Activated CD4-positive, CD25-positive, alpha-beta regulatory T cell (primary cell): ENCODE measurements around the gene HES7.

Experiments
- DNase-seq, 4 experiments: peaks; one replicate each; lab custom pipeline; 2025; lab: John Stamatoyannopoulos, UW

HES7 gene

DNA sequence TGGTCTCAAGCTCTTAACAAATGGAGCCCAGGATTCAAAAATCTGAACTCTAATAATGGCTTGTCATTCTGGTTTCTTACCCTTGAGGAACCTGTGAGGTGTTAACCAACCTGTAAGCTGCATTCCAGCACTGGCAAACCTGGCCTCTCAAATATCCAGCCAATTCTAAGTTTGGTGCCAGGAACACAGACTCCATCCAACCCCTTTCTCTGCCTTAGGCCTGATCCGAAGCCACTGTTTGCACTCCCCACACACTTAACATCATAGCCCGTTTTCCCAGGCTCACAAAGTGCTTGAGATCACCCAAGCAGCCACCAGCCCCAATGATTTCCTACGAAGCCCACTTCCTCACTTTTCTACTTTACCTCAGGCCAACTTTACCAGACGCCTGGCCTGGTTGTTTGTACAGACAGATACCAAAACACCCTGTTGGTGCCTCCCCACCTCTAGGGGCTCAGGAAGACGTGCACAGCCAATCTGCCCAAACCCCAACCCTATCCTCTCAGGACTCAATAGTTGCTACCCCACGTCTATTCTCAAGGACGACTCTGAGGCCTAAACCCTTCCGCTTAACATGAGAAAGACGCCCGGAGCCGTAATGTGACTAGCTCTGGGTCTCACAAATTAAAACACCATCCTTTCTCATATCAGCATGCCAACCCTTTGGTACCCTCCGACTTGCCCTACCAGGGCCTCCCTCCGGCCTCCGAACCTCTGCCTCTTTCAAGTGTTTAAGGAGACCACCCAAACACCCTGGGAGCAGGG is 31.5 kb upstream of the HES7 start:
- DNase-seq: no peak

GRCh38 chr17:8154608-8155155 is 30.8 kb upstream of the HES7 start:
- DNase-seq: no peak

- peak; percentile 64 to 75 (median 68) for DNase-seq
These were observed 30.2 kb upstream of the HES7 start for GRCh38 chr17:8153957-8154607.

DNA sequence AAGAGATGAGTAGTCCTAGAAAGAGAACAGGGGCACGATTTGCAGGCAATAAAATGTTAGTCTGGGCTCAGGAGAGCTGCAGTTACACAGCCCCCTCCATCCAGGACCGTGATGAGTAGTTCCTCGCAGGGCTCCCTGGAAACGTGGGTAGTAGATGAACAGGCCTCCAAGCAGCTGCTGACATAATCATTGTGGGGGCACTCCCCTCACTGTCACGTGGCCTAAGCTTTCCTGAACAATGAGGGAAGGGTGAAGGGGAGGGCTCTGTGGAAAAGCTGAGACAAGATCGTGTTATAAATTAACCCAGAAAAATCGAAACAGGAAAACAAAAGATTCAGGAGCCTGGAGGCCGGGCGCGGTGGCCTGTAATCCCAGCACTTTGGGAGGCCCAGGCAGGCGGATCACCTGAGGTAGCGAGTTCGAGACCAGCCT is 29.6 kb upstream of the HES7 start:
- no peak for DNase-seq

DNA sequence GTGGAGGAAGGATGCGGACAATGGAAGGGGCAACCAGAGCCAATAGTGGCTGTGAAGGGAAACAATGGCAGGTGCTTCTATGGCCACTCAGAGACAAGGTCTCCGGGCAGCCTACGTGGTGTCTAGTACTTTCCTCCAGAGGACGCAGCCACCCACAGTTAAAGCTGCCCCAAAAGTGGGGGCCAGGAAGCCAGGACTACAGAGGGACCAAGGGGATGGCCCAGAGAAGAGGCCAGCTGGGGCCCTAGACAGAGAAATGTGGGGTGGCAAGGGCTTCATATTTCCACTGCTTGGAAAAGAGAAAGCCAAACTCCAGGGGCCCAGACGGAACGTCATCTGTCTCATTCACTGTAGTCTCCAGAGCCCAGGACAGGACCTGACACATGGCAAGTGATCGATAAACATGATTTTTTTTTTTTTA is 29.1 kb upstream of the HES7 start:
- DNase-seq: no peak

DNA sequence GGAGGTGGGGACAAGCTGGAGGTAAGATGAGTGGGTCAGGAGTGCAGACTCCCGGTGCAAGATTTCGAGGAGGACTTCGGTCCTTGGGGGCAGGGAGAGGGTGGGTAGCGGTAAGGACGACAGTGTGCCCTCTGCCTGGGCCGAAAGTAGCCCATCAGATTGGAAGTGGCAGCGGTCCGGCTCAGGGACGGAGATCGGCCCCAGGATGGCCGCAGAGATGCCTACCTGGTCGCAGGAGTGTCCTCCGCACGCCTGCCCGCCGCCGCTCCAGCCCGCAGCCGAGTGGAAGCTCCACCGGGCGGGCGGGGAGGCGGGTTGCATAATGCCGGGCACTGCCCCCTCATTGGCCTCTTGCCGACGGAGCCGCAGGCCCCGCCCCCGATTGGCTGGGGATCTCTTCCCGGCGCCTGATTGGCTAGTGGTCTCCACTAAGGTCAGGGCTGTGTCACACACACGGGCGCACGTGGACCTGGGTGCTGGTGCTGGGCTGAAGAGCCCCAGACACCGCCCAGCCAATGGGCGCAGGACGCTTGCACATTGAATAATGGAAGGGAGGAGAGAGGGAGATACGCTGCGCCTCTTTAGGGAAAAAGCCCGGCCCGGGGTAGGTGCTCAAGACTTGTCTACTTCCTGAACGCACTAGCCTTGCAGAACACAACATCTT is 28.3 kb upstream of the HES7 start, which contains the start of gene PER1:
Gene PER1, minus strand, starts transcription at position 293 of the 664 bp plus-strand sequence. CDS start 1,698 bp downstream, outside the sequence.
- DNase-seq: peak; percentile 39 to 76 (median 60)

DNA sequence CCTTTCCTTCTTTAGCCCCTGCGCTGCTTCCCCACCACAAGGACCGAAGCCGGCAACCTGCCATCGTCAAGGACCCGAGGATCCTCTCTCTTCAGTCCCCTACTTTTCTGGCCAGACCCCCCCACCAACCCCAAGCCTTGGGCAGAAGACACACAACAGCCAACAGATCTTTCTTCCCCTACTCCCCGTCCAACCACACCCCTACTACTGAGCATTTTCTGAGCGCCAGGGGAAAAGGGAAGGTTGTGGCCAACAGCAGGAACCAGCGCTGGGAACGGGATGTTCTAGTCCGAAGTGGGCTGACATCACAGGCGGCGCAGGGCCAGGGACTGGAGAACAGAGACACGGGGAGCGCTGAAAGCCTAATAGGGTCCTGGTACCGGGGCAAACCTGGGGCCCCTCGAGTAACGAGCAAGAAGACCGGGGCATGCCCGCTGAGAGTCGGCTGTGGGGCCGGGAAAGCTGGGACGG is 27.8 kb upstream of the HES7 start:
- DNase-seq: no peak

DNA sequence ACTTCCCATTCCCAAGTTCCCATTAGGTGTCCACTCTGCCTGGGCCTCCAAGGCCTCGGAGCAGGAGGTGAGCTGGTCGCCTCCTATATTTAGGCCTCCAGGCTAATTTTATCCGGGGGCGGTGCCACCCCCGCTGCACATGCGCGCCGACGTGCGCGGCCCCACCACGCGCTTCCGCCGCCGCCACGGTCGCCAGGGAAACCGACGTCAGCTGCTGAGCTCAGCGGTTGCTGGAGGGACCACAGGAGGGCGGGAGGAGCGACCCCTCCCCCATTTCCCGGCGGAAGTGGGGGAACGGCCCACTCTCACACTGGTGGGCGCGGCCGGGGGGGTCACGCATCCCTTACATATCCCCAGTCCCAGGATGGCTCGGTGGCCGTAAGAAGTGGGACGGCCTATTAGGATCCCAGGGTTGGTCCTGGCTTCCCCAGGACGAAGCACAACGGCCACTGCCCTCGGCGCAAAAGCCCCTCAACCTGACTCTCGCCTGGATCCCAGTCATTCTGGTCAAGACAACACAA is 27.3 kb upstream of the HES7 start:
- DNase-seq: peak; percentile 71 to 83 (median 78)

GRCh38 chr17:8150194-8151119 is 26.6 kb upstream of the HES7 start:
- no peak for DNase-seq

DNA sequence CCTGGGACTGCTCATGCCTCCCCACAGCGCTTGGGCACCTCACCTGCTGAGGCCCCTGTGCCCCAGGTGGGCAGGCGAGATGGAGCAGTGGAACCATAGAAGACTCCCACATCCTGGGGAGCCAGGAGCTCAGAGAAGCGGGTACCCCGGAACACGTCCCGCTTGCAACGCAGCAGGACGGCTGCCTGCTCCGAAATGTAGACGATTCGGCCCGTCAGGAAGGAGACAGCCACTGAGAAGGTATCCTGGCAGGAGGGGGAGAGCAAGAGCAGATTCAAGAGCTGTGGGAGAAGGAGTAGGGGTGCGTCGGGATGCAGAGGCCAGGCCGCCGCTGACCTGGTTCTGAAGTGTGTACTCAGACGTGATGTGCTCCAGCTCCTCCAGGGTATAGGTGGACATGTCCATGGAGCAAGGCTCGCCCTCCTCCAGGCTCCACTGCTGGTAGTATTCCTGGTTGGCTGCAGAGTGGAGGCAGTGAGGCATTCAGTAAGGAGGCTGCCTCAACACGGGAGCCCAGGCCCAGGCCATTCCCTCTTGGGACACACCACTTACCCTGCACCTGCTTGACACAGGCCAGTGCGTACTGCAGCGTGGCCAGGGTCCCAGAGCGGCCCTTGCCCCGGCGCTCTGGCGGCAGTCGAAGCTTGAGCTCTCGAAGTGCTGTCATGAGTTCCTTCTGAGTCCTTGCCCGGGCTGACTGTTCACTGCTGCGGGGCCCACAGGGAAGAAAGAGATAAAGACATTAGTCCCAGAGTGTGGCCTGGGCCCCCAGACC is 25.7 kb upstream of the HES7 start:
- no peak for DNase-seq

- DNase-seq: no peak
These were observed 24.7 kb upstream of the HES7 start for GRCh38 chr17:8148560-8148959.

- DNase-seq: no peak
These were observed 24.0 kb upstream of the HES7 start for GRCh38 chr17:8147805-8148404.

DNA sequence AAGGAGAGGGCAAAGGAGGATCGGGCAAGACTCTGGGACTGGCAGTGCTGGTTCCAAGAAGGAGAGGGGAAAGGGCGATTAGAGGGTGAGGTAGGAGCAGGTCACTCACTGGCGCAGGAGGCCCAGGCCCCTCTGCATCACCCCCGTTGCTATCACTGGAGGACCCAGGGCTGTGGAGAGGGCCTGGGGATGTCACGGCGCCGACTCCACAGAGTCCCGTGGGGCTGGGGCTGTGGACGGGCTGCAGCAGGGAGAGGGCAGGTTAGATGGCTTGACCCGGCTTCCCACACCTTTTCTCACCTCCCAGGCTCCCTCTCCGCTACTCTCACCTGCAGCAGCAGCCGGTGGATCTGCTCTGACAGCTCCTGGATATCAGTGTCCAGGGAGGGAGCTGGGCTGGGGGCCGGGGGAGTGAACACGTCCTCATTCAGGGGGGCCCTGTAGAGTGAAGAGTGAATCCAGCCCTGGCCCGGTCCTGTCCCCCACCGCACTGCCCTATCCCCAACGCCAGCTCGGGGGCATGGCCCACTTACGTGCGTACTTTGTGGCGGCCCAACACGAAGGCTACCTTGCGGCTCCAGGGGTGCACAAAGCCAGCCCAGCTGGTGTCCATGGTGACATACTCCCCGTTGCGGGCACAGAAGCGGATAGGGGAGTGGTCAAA is 23.4 kb upstream of the HES7 start:
- no peak for DNase-seq

GRCh38 chr17:8146381-8147140 is 22.7 kb upstream of the HES7 start:
- no peak for DNase-seq

GRCh38 chr17:8145811-8146210 is 21.9 kb upstream of the HES7 start:
- no peak for DNase-seq

DNA sequence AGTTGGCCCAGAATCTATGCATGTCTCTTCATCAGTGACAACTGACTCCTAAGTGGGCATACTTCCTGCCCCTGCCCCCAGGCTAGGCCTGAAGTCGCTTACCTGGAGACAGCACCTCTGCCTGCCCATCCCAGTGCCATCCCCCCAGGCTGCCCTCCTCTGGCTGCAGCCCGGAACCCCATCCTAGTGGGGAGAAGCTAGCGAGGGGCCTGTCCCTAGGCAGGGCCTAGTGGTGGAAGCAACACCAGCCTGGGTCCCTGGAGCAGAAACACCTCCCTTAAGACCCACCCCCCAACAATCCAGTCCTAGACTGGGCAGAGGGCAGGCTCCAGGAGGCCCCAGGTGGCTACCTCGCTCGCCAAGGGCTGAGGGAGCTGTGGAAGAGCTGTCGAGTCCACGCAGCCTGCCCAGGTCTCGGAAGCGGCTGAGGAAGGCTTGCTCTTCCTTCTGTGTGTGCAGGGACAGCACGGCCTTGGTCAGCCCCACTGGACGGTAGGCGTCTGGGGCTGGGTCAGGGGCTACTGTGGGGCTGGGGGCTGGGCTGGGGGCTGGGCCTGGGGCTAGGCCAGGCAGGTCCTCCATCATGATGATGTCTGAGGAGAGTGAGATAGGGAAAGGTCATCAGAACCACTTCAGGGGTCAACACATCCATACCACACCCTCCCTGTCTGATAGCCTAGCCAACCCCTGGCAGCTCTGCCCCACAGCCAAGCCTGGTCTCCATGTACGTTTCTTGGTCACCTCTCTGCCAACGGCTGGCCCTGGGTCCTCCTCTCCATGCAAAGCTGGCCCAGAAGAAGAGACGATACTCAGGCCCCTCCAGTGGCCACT is 20.7 kb upstream of the HES7 start:
- DNase-seq: no peak

DNA sequence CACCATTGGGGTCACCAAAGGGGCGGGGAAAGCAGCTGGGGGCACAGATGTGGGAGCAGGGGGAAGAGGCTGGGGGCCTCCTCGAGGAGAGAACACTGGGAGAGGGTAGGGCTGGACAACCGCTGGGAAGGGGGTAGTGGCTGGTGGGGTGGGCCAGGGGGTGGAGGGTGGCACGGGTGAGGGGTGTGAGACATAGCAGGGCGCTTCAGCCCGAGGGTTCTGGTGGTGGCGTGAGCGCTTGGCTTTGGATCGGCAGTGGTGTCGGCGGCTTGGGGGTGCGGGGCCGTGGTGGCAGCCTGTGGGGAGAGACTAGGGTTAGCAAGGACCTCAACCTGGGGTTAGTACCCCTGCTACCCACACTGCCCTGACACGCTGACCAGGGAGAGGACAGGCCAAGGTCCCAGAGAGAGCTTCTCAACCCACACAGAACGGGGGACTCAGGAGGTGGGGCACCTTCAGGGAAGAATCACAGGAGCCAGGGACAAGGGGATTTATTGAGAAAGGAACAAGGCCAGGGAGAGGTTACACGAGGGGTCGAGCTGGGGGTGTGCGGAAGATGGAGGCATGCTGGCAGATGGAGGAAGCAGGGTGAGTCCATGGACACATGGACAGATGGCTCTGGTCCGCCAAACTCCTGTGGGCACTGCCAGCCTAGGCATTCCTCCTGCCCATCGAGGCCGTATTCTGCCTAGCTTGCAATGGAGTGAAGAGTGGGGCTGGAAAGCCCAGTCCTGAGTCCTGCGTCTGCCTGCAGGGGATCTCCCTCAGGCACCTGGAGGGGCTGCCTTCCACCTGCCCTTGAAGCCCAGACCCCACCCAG is 19.9 kb upstream of the HES7 start:
- no peak for DNase-seq
